ENCODE results near the gene COL8A1.

Gene COL8A1

DNA sequence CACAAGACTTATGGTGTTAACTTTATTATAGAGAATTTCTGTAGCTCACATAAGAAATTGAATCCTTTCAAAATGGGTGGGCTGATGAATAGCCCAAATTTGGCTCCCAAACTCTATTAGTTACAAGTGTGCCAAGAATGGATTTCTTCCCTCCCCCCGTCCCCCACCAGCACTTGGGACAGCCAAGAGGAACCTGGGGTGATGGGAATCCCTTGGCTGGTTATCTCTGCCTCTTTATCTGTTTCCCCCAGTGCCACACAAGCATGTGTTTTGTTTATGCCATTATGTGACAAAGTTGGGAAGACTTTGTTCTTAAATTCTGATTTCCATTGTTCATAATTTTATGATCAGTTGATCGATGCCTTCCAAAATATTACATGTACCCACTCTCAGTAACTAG, 207.6 kb downstream of the COL8A1 start:
- Histone ChIP-seq H3K4me2 (ENCODE audit: low read depth, low read length, poor library complexity, severe bottlenecking) (no peak overlapping the region), H3K79me2 (ENCODE audit: insufficient read depth, low read length) (0 out of 2 replicates have a peak, but pooled peaks cover 4% of the 10 kb centered on the region)
- TF ChIP-seq CTCF (IDR thresholded peaks at IDR 0.05; ENCODE audit: insufficient read depth, low read length, poor library complexity, severe bottlenecking) (no peak), EZH2phosphoT487 (conservative IDR thresholded peaks at IDR 0.05; ENCODE audit: low read length) (no peak)

DNA sequence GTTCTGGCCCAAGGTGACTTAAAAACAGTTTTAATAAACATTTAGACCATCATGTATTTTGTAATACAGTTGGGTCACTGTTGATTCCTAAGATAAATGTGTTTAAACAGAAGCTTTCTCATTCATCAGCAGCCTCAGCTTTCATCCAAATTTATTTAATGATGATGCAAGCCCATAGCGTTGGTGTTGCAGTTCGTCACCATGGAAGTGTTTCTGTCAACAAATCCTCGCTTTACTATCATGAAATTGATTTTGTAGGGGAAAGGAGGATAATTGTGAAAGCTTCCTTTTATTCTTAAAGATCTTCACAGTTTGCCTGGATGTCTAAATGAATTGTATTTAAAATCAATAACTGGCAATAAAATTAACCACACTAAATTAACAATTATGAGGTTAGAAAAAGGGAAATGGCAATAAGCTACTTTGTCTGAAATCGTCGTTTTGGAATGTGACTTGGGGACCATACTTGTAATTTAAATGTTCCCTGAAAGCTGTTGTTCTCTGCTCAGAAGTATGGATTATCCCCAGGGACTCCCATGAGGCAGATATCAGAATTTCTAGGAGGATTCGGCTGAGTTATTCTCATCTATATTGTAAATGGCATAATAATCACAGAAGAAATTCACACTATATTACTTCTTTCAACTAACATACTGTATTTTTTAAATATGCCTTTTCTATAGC, 208.2 kb downstream of the COL8A1 start:
- H3K9me2 ChIP-seq (replicated peaks; ENCODE audit: insufficient read depth, low read length) = no peaks in the 10 kb centered on the region
- H2AFZ ChIP-seq (ENCODE audit: low read depth, low read length, severe bottlenecking) = no peak overlapping the region
- no peak overlapping the region for H3K4me3 ChIP-seq (ENCODE audit: insufficient read depth, low read length, poor library complexity, severe bottlenecking)
- H3K27me3 ChIP-seq (ENCODE audit: low read length) = no peaks in the 10 kb centered on the region
- peaks cover 3% of the 10 kb centered on the region; the same call in 1 of the 2 replicates for H4K20me1 ChIP-seq (ENCODE audit: low read depth, low read length)
- H3K27ac ChIP-seq (ENCODE audit: low read depth, low read length) = no peak overlapping the region
- no peak for TF ChIP-seq CTCF (IDR thresholded peaks at IDR 0.05; ENCODE audit: insufficient read depth, low read length, poor library complexity, severe bottlenecking)
- no peak for TF ChIP-seq EZH2phosphoT487 (conservative IDR thresholded peaks at IDR 0.05; ENCODE audit: low read length)
- no peaks in the 10 kb centered on the region for H3K36me3 ChIP-seq (ENCODE audit: low read length)
- no peak overlapping the region for H3K4me2 ChIP-seq (ENCODE audit: low read depth, low read length, poor library complexity, severe bottlenecking)
- H3F3A ChIP-seq (ENCODE audit: insufficient read depth) = no peaks in the 10 kb centered on the region
- no peaks in the 10 kb centered on the region for H3K9me3 ChIP-seq (ENCODE audit: insufficient read depth, low read length)
- 0 out of 2 replicates have a peak, but pooled peaks cover 4% of the 10 kb centered on the region for H3K79me2 ChIP-seq (ENCODE audit: insufficient read depth, low read length)
- no peak overlapping the region for H3K9ac ChIP-seq (ENCODE audit: low read length)

More for the DNA sequence above, 207.6 kb downstream of the COL8A1 start:
- H4K20me1 ChIP-seq (ENCODE audit: low read depth, low read length) = peaks cover 3% of the 10 kb centered on the region
- no peaks in the 10 kb centered on the region for H3F3A ChIP-seq (ENCODE audit: insufficient read depth)
- H3K27ac ChIP-seq (ENCODE audit: low read depth, low read length) = no peak overlapping the region
- no peak overlapping the region for H3K4me3 ChIP-seq (ENCODE audit: insufficient read depth, low read length, poor library complexity, severe bottlenecking)
- no peaks in the 10 kb centered on the region for H3K27me3 ChIP-seq (ENCODE audit: low read length)
- no peak overlapping the region for H2AFZ ChIP-seq (ENCODE audit: low read depth, low read length, severe bottlenecking)
- no peak overlapping the region for H3K9ac ChIP-seq (ENCODE audit: low read length)
- no peaks in the 10 kb centered on the region for H3K9me2 ChIP-seq (replicated peaks; ENCODE audit: insufficient read depth, low read length)
- H3K9me3 ChIP-seq (ENCODE audit: insufficient read depth, low read length) = no peaks in the 10 kb centered on the region
- H3K36me3 ChIP-seq (ENCODE audit: low read length) = no peaks in the 10 kb centered on the region

GRCh38 chr3:99848433-99848832, 210.0 kb downstream of the COL8A1 start:
- Histone ChIP-seq H4K20me1 (ENCODE audit: low read depth, low read length) (peaks cover 3% of the 10 kb centered on the region; the same call in 1 of the 2 replicates), H3K27ac (ENCODE audit: low read depth, low read length) (no peak overlapping the region), H3K4me2 (ENCODE audit: low read depth, low read length, poor library complexity, severe bottlenecking) (no peak overlapping the region), H3K9me3 (ENCODE audit: insufficient read depth, low read length) (no peaks in the 10 kb centered on the region), H3K36me3 (ENCODE audit: low read length) (no peaks in the 10 kb centered on the region), H3K27me3 (ENCODE audit: low read length) (no peaks in the 10 kb centered on the region), H3K4me3 (ENCODE audit: insufficient read depth, low read length, poor library complexity, severe bottlenecking) (no peak overlapping the region), H3K9me2 (replicated peaks; ENCODE audit: insufficient read depth, low read length) (no peaks in the 10 kb centered on the region), H3F3A (ENCODE audit: insufficient read depth) (no peaks in the 10 kb centered on the region), H2AFZ (ENCODE audit: low read depth, low read length, severe bottlenecking) (no peak overlapping the region), H3K79me2 (ENCODE audit: insufficient read depth, low read length) (peaks cover 12% of the 10 kb centered on the region; the same call in 1 of the 2 replicates), H3K9ac (ENCODE audit: low read length) (no peak overlapping the region)
- TF ChIP-seq EZH2phosphoT487 (conservative IDR thresholded peaks at IDR 0.05; ENCODE audit: low read length) = no peak

Measured in SU-DHL-6 (cell line).